ENCODE results near the gene MTCL1. TPM values are rescaled to one million over a fixed set of nuclear protein-coding genes. Genes with fewer than 3 reads are reported as not detected.

MTCL1 gene
- total and polyA plus RNA-seq, 12 donors = 0.43 to 12.5 (median 2.1) TPM

DNA sequence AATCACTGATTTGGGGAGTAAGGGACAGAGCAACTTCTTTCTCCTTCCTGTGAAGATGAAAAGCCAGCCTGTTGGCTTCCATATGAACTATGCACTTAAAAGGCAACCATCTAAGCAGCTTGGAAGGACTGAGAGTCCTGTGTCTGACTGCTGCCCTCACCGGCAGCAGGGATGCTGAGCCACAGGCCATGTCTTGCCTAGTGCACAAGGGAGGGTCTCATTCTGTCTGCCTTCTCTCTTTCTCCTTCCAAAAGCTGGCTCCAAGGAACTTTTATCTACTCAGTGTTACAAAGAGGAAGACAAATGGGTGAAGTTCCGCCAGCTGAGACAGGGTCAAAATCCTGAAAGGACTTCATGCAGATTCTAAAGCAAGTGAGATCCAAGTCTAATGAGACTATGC, 146.3 kb downstream of the MTCL1 start:
- Histone ChIP-seq H3K27ac (no peak overlapping the region), H3K4me1 (replicated peaks in 1 of 2) (no peaks in the 10 kb centered on the region), H3K27me3 (peaks cover 9% of the 10 kb centered on the region), H3K36me3 (replicated peaks in 1 of 2) (no peaks in the 10 kb centered on the region), H3K4me3 (no peak overlapping the region), H3K9me3 (replicated peaks in 1 of 3) (no peaks in the 10 kb centered on the region)
- DNase-seq = no peak
- TF ChIP-seq POLR2A (IDR thresholded peaks at IDR 0.05) = no peak
- TF ChIP-seq, protein P1, sequence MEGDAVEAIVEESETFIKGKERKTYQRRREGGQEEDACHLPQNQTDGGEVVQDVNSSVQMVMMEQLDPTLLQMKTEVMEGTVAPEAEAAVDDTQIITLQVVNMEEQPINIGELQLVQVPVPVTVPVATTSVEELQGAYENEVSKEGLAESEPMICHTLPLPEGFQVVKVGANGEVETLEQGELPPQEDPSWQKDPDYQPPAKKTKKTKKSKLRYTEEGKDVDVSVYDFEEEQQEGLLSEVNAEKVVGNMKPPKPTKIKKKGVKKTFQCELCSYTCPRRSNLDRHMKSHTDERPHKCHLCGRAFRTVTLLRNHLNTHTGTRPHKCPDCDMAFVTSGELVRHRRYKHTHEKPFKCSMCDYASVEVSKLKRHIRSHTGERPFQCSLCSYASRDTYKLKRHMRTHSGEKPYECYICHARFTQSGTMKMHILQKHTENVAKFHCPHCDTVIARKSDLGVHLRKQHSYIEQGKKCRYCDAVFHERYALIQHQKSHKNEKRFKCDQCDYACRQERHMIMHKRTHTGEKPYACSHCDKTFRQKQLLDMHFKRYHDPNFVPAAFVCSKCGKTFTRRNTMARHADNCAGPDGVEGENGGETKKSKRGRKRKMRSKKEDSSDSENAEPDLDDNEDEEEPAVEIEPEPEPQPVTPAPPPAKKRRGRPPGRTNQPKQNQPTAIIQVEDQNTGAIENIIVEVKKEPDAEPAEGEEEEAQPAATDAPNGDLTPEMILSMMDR (IDR thresholded peaks at IDR 0.05) = no peak
- intact Hi-C loops (cut with DNase I) = no loop called here
- WGBS, 4 donors = 62 to 81% (median 67%) methylated on average over 2 of the region's 2 CpGs

DNA sequence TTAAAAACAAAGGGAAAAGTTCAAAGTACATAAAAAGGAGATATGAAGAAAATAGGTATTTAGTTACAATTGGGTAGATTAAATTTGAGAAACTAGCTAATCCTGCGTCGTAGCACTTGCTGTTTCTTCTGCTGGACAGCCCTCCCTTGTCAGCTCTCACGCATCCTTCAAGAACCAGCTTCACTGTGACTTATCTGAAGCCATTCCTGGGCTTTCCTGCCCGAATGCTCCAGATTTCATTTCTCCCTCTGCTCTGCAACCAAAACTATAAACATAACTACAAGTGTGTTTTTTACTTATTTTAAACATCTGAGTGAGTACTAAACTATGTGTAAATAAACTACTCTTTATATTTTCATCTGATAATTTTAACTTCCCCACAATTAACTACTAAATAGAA, 149.2 kb downstream of the MTCL1 start:
- Histone ChIP-seq H3K27ac (no peak overlapping the region), H3K36me3 (replicated peaks in 1 of 2) (no peaks in the 10 kb centered on the region), H3K4me3 (no peak overlapping the region), H3K9me3 (replicated peaks in 1 of 3) (no peaks in the 10 kb centered on the region), H3K4me1 (replicated peaks in 1 of 2) (no peaks in the 10 kb centered on the region), H3K27me3 (peaks cover 4% of the 10 kb centered on the region)
- TF ChIP-seq POLR2A (IDR thresholded peaks at IDR 0.05) = no peak
- TF ChIP-seq, protein P1 (IDR thresholded peaks at IDR 0.05) = no peak
- intact Hi-C loops (cut with DNase I) = no loop called here
- DNase-seq = no peak
- 51 to 65% (median 56%) methylated on average over 4 of the region's 4 CpGs for WGBS, 4 donors

DNA sequence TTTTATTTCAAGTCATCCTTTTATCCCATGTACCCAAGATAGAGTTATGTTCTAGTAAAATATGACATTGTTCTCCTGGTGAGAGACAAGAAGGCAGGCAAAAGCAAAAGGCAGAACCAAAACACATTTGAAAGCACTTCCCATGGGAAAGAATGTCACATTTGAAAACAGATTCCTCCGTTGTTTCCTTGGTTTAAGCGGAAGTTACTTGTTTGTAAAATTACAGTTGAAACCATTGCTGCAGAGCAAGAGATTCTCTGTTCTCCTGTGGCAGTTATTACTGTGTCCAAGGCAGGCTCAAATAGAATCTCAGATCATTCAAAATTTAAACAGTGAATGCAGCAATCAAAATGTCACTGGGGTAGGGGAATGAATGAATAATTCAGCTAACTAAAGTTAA, 149.6 kb downstream of the MTCL1 start:
- H3K27ac ChIP-seq = no peak overlapping the region
- no peaks in the 10 kb centered on the region for H3K9me3 ChIP-seq (replicated peaks in 1 of 3)
- intact Hi-C loops (cut with DNase I) = no loop called here
- no peak overlapping the region for H3K4me3 ChIP-seq
- no peaks in the 10 kb centered on the region for H3K36me3 ChIP-seq (replicated peaks in 1 of 2)
- peaks cover 4% of the 10 kb centered on the region for H3K27me3 ChIP-seq
- H3K4me1 ChIP-seq (replicated peaks in 1 of 2) = no peaks in the 10 kb centered on the region
- no peak for DNase-seq
- no peak for TF ChIP-seq POLR2A (IDR thresholded peaks at IDR 0.05)
- TF ChIP-seq, protein P1 (IDR thresholded peaks at IDR 0.05) = no peak
- WGBS, 4 donors = 39 to 54% (median 44%) methylated on average over 2 of the region's 2 CpGs

DNA sequence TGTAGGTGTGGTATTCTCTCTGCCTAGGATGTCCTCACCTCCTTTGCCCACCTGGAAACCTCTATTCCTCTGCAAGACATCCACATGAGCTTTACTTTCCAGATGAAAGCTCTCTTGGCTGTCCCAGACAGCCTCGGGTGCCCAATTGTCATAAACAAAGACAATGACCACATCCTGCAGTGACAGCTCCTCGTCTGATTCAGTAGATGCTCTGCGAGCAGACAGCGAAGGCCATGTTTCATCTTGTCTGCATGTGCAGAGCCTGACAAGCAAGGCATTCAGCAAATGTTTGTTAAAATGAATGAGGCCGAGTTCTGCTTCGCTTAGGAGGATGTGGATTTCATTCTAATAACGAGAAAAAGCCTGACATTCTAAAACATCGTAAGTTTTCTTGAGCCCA, 150.9 kb downstream of the MTCL1 start:
- WGBS, 4 donors = 72 to 76% (median 75%) methylated on average over 8 of the region's 8 CpGs
- TF ChIP-seq, protein P1 (IDR thresholded peaks at IDR 0.05) = no peak
- TF ChIP-seq POLR2A (IDR thresholded peaks at IDR 0.05) = no peak
- no peak for DNase-seq

More for the DNA sequence above, 150.9 kb downstream of the MTCL1 start:
- Histone ChIP-seq H3K9me3 (replicated peaks in 1 of 3) (no peaks in the 10 kb centered on the region), H3K27me3 (peaks cover 4% of the 10 kb centered on the region), H3K4me1 (replicated peaks in 1 of 2) (no peaks in the 10 kb centered on the region), H3K27ac (no peak overlapping the region), H3K36me3 (replicated peaks in 1 of 2) (no peaks in the 10 kb centered on the region), H3K4me3 (no peak overlapping the region)
- intact Hi-C loops (cut with DNase I) = no loop called here

Data from adrenal gland (tissue), 12 donors.